ENCODE measurements around the gene AKT3. TPM values are rescaled to one million over a fixed set of nuclear protein-coding genes. Genes with fewer than 3 reads are reported as not detected.

The AKT3 gene
- polyA plus RNA-seq, 1 donor (not counting 4 experiments of a cell fraction or from before 2014, with no cell fraction given), result 2.9 TPM

DNA sequence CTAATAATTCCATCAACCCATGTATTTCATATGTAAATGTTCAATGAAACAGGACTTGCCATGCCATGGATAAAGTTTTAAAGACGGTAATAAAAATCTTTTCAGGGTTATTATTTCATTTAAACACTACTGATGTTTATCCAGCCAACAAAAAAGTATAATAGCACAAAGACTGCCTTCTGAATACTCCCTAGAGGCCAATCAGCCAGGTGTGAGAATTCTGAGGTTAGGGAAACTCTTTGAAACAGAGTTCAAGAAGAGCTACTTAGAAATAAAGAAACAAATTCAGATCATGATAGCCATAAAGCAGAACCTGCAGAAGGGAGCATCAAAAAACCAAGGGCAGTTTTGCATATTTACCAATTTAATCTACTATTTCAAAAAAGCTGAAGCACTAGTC lies 48.7 kb downstream of the AKT3 start:
- Histone ChIP-seq H3K4me2 (ENCODE audit: control insufficient read depth, extremely low read depth, insufficient read depth, low read depth, low read length) (no peak overlapping the region), H3K27ac (ENCODE audit: control insufficient read depth, insufficient read depth, low read length) (no peak overlapping the region), H3K36me3 (ENCODE audit: control insufficient read depth in 2 of 2, extremely low read depth in 1 of 2, insufficient read depth in 2 of 2, low read length in 2 of 2) (no peaks in the 10 kb centered on the region), H3K9me3 (ENCODE audit: control insufficient read depth, low read depth, low read length) (no peaks in the 10 kb centered on the region), H2AFZ (ENCODE audit: control insufficient read depth, low read length) (no peak overlapping the region), H4K20me1 (ENCODE audit: control insufficient read depth, extremely low read depth, insufficient read depth, low read length) (no peaks in the 10 kb centered on the region), H3K4me3 (ENCODE audit: control insufficient read depth in 2 of 3, extremely low read depth in 1 of 3, insufficient read depth in 2 of 3, low read depth in 1 of 3, low read length in 3 of 3) (no peak overlapping the region), H3K79me2 (ENCODE audit: control insufficient read depth, insufficient read depth, low read length) (no peaks in the 10 kb centered on the region), H3K9ac (ENCODE audit: control insufficient read depth, extremely low read depth, insufficient read depth, low read length) (no peak overlapping the region), H3K9me1 (ENCODE audit: control insufficient read depth, extremely low read depth, insufficient read depth, low read length) (no peaks in the 10 kb centered on the region), H3K27me3 (ENCODE audit: control insufficient read depth, extremely low read depth, insufficient read depth, low read length) (no peaks in the 10 kb centered on the region), H3K4me1 (ENCODE audit: control insufficient read depth, extremely low read depth, insufficient read depth, low read length) (peaks cover 8% of the 10 kb centered on the region)
- FAIRE-seq, result no peak
- TF ChIP-seq EZH2 (IDR thresholded peaks at IDR 0.05; ENCODE audit: low read length) (no peak), CTCF (optimal IDR thresholded peaks at IDR 0.05 in 1 of 3, IDR thresholded peaks at IDR 0.05 in 1 of 3, conservative IDR thresholded peaks at IDR 0.05 in 1 of 3; ENCODE audit: extremely low read depth in 1 of 3, insufficient read depth in 2 of 3, low read length in 3 of 3) (no peak)
- no peak for DNase-seq (ENCODE audit: low read depth, low spot score)
- dilution Hi-C loops (cut with MboI; ENCODE audit: extremely low pct_ligation_motif_present, low sequenced_read_pairs), result no loop called here

DNA sequence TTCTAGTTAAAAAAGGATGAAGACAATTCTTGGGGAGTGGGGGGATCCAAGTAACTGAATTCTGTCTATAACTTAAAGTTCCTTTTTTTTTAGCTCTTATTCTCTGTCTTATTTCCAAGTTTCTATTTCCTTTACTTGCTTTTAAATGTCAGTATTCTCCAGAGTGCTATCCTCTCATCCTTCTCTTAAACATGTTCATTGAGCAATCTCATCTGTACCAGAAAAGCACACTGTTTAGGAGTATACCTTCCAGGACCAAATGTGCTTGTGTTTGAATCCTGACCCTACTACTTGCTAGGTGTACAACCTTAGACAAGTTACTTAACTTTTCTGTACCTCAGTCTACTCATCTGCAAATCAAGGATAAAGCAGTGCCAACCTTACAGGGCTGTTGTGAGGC lies 50.1 kb downstream of the AKT3 start:
- Histone ChIP-seq H3K79me2 (ENCODE audit: control insufficient read depth, insufficient read depth, low read length) (no peaks in the 10 kb centered on the region), H2AFZ (ENCODE audit: control insufficient read depth, low read length) (peak overlapping the region; percentile 9), H3K27me3 (ENCODE audit: control insufficient read depth, extremely low read depth, insufficient read depth, low read length) (no peaks in the 10 kb centered on the region), H3K9me1 (ENCODE audit: control insufficient read depth, extremely low read depth, insufficient read depth, low read length) (no peaks in the 10 kb centered on the region), H3K4me1 (ENCODE audit: control insufficient read depth, extremely low read depth, insufficient read depth, low read length) (peaks cover 8% of the 10 kb centered on the region), H3K36me3 (ENCODE audit: control insufficient read depth in 2 of 2, extremely low read depth in 1 of 2, insufficient read depth in 2 of 2, low read length in 2 of 2) (no peaks in the 10 kb centered on the region), H3K4me3 (ENCODE audit: control insufficient read depth in 2 of 3, extremely low read depth in 1 of 3, insufficient read depth in 2 of 3, low read depth in 1 of 3, low read length in 3 of 3) (no peak overlapping the region), H4K20me1 (ENCODE audit: control insufficient read depth, extremely low read depth, insufficient read depth, low read length) (no peaks in the 10 kb centered on the region), H3K4me2 (ENCODE audit: control insufficient read depth, extremely low read depth, insufficient read depth, low read depth, low read length) (no peak overlapping the region), H3K27ac (ENCODE audit: control insufficient read depth, insufficient read depth, low read length) (no peak overlapping the region), H3K9ac (ENCODE audit: control insufficient read depth, extremely low read depth, insufficient read depth, low read length) (no peak overlapping the region), H3K9me3 (ENCODE audit: control insufficient read depth, low read depth, low read length) (no peaks in the 10 kb centered on the region)
- dilution Hi-C loops (cut with MboI; ENCODE audit: extremely low pct_ligation_motif_present, low sequenced_read_pairs), result no loop called here
- DNase-seq (ENCODE audit: low read depth, low spot score) (no peak), FAIRE-seq (no peak)
- TF ChIP-seq EZH2 (IDR thresholded peaks at IDR 0.05; ENCODE audit: low read length), result no peak
- TF ChIP-seq CTCF (optimal IDR thresholded peaks at IDR 0.05 in 1 of 3, IDR thresholded peaks at IDR 0.05 in 1 of 3, conservative IDR thresholded peaks at IDR 0.05 in 1 of 3; ENCODE audit: extremely low read depth in 1 of 3, insufficient read depth in 2 of 3, low read length in 3 of 3), result no peak
